ENCODE measurements around the gene PTGFRN. TPM values are rescaled to one million over a fixed set of nuclear protein-coding genes. Genes with fewer than 3 reads are reported as not detected.

Gene PTGFRN
- total RNA-seq, 1 donor from 2014 or later: 53.2 TPM

- DNase-seq (ENCODE audit: low spot score): no peak
- H2AFZ ChIP-seq (replicated peaks): no peak overlapping the region
- no peak overlapping the region for H3K27ac ChIP-seq
- Mint-ChIP-seq H3K4me3 (no peak overlapping the region), H3K27ac (no peak overlapping the region), H3K9me3 (peaks cover 1% of the 10 kb centered on the region), H3K27me3 (ENCODE audit: insufficient read depth, low read depth) (no peaks in the 10 kb centered on the region), H3K4me1 (peaks cover 27% of the 10 kb centered on the region), H3K36me3 (peaks cover 14% of the 10 kb centered on the region)
- no peak overlapping the region for H3K9ac ChIP-seq
- no peaks in the 10 kb centered on the region for H3K79me2 ChIP-seq (ENCODE audit: low read depth)
- H3K4me3 ChIP-seq: no peak overlapping the region
- peaks cover 10% of the 10 kb centered on the region for H3K4me1 ChIP-seq
- TF ChIP-seq CTCF (IDR thresholded peaks at IDR 0.05): no peak
- TF ChIP-seq EZH2 (IDR thresholded peaks at IDR 0.05): no peak
- TF ChIP-seq EZH2phosphoT487 (IDR thresholded peaks at IDR 0.05): no peak
- no peaks in the 10 kb centered on the region for H3F3A ChIP-seq (ENCODE audit: low read depth)
- no peaks in the 10 kb centered on the region for H3K36me3 ChIP-seq
- no peak overlapping the region for H3K4me2 ChIP-seq
- peaks cover 12% of the 10 kb centered on the region for H4K20me1 ChIP-seq (ENCODE audit: low read depth)
- H3K27me3 ChIP-seq: no peaks in the 10 kb centered on the region
- no peaks in the 10 kb centered on the region for H3K9me3 ChIP-seq (ENCODE audit: low read depth)
Measured at GRCh38 chr1:116942344-116942743, 32.6 kb downstream of the PTGFRN start.

GRCh38 chr1:116943438-116943837, 33.7 kb downstream of the PTGFRN start:
- Mint-ChIP-seq H3K27me3 (ENCODE audit: insufficient read depth, low read depth) (no peaks in the 10 kb centered on the region), H3K4me3 (no peak overlapping the region), H3K9me3 (no peaks in the 10 kb centered on the region), H3K4me1 (peaks cover 22% of the 10 kb centered on the region), H3K36me3 (peaks cover 13% of the 10 kb centered on the region), H3K27ac (no peak overlapping the region)
- no peaks in the 10 kb centered on the region for H3K36me3 ChIP-seq
- TF ChIP-seq CTCF (IDR thresholded peaks at IDR 0.05): no peak
- no peak for TF ChIP-seq EZH2phosphoT487 (IDR thresholded peaks at IDR 0.05)
- TF ChIP-seq EZH2 (IDR thresholded peaks at IDR 0.05): no peak
- H3K4me2 ChIP-seq: no peak overlapping the region
- DNase-seq (ENCODE audit: low spot score): no peak
- no peak overlapping the region for H3K9ac ChIP-seq
- no peaks in the 10 kb centered on the region for H3K79me2 ChIP-seq (ENCODE audit: low read depth)
- H3K4me3 ChIP-seq: no peak overlapping the region
- no peaks in the 10 kb centered on the region for H3K27me3 ChIP-seq
- peaks cover 10% of the 10 kb centered on the region for H3K4me1 ChIP-seq
- no peaks in the 10 kb centered on the region for H3F3A ChIP-seq (ENCODE audit: low read depth)
- no peak overlapping the region for H3K27ac ChIP-seq
- no peak overlapping the region for H2AFZ ChIP-seq (replicated peaks)
- peaks cover 18% of the 10 kb centered on the region for H4K20me1 ChIP-seq (ENCODE audit: low read depth)
- H3K9me3 ChIP-seq (ENCODE audit: low read depth): no peaks in the 10 kb centered on the region

GRCh38 chr1:116944613-116945012, 34.9 kb downstream of the PTGFRN start:
- Histone ChIP-seq H3K4me1 (peaks cover 22% of the 10 kb centered on the region), H4K20me1 (ENCODE audit: low read depth) (peaks cover 23% of the 10 kb centered on the region), H2AFZ (replicated peaks) (no peak overlapping the region), H3F3A (ENCODE audit: low read depth) (peaks cover 9% of the 10 kb centered on the region), H3K9ac (no peak overlapping the region), H3K36me3 (no peaks in the 10 kb centered on the region), H3K9me3 (ENCODE audit: low read depth) (no peaks in the 10 kb centered on the region), H3K4me2 (no peak overlapping the region), H3K4me3 (no peak overlapping the region), H3K27ac (no peak overlapping the region), H3K27me3 (no peaks in the 10 kb centered on the region), H3K79me2 (ENCODE audit: low read depth) (no peaks in the 10 kb centered on the region)
- no peak for DNase-seq (ENCODE audit: low spot score)
- H3K36me3 Mint-ChIP-seq: peaks cover 15% of the 10 kb centered on the region
- no peak overlapping the region for H3K27ac Mint-ChIP-seq
- H3K9me3 Mint-ChIP-seq: no peaks in the 10 kb centered on the region
- no peak for TF ChIP-seq CTCF (IDR thresholded peaks at IDR 0.05)
- no peak for TF ChIP-seq EZH2 (IDR thresholded peaks at IDR 0.05)
- peaks cover 21% of the 10 kb centered on the region for H3K4me1 Mint-ChIP-seq
- H3K27me3 Mint-ChIP-seq (ENCODE audit: insufficient read depth, low read depth): no peaks in the 10 kb centered on the region
- no peak overlapping the region for H3K4me3 Mint-ChIP-seq
